Fibroblast of skin of left quadriceps (primary cell): ENCODE measurements around the gene PIP5K1B.

ENCODE experiments used
- DNase-seq, 2 experiments: peaks; one replicate each; pipeline ENCODE4 v3.0.0-alpha.2; 2013; ENCODE audit warnings: low read depth in 2 of 2

PIP5K1B gene

DNA sequence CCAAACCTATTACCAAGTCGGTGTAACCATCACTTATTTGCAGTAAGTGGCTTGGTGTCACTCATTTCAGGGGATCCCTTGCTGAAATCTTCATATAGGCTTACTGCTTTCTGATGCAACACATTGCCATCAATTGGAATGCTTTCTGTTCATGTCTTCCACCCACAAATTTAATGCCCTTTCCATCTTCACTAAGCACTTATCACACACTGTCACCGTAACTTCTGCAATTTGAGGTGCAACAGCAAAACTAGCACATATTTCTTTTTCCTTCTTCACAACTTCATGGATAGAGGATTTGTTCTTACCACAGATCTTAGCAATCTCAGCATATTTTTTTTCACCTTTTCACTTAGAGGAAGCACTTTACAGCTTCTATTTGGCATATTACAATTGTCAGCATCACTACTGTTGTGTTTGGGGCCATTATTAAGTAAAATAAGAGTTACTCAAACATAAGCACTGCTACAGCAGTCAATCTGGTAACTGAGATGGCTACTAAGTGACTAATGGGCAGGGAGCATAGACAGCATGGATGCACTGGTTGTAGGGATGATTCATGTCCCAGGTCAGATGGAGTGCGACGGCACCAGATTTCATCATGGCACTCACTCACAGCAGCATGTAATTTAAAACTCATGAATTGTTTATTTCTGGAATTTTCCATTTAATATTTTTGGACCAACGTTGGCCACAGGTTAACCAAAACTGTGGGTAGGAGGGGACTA, 70.1 kb downstream of the PIP5K1B start:
- peak in 1 of 2 experiments; percentile 5 for DNase-seq

- DNase-seq = no peak
These were observed 72.2 kb downstream of the PIP5K1B start for GRCh38 chr9:68777070-68777763.

DNA sequence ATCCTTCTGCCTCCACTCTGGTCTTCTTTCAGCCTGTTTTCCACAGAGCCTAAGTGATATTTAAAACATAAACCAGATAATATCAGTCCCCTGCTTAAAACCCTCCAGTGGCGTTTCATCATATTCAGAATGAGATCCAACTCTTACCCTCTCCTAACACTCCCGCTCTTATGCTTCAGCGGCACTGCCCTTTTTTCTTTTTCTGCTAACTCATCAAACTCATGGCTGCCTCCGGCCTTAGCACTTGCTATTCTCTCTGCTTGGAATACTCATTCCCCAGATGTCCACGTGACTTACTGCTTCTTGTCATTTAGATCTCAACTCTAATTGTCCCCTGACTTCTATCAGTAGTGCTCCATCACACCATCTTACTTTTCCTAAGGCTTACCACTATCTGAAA, 73.6 kb downstream of the PIP5K1B start:
- DNase-seq = no peak

DNA sequence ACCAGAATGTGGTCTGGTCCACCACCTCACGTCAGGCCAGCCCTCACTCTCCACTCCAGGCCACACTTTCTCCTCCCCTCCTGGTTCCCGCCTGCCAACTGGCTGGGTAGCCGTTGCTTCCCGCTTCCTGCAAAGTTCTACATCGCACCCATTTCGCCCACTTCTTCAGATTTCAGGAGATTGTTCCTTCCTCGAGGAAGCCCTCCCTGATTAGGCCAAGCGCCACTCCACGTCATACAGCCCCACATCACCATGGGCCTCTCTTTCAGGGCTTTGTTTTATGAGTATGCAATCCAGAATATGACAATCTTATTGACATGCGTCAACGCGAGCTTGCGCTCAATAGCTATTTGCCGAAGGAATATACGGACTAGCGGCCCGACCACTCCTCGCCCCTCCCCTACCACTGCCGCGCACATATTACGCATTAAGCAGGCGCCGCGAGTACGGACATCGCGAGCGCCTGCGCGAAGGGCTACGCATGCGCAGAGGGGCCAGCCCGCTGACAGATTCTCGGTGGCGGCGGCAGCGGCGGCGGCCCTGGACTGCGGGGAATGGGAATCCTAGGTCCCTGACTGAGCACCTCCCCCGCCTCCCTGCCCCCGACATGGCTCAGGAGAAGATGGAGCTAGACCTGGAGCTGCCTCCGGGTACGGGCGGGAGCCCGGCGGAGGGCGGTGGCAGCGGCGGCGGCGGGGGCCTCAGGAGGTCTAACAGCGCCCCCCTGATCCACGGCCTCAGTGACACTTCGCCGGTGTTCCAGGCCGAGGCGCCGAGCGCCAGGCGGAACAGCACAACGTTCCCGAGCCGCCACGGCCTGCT, 74.7 kb downstream of the PIP5K1B start:
- DNase-seq = peak; percentile 88

DNA sequence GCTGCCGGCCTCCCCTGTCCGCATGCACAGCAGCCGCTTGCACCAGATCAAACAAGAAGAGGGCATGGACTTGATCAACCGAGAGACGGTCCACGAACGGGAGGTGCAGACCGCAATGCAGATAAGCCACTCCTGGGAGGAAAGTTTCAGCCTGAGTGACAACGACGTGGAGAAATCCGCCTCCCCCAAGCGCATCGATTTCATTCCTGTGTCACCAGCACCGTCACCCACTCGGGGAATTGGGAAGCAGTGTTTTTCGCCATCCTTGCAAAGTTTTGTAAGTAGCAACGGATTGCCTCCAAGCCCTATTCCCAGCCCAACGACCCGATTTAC, 75.3 kb downstream of the PIP5K1B start:
- no peak for DNase-seq

DNA sequence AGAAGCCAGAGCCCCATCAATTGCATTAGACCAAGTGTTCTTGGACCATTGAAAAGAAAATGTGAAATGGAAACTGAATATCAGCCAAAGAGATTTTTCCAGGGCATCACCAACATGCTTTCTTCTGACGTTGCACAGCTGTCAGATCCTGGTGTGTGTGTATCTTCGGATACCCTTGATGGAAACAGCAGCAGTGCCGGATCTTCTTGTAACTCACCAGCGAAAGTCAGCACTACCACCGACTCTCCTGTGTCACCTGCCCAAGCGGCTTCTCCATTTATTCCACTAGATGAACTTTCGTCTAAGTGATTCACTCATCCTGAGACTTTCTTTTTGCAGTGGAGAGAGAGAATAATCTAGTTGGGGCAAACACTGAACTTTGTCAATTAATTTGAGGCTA, 75.7 kb downstream of the PIP5K1B start:
- no peak for DNase-seq

- no peak for DNase-seq
These were observed 76.9 kb downstream of the PIP5K1B start for GRCh38 chr9:68781928-68782327.

DNA sequence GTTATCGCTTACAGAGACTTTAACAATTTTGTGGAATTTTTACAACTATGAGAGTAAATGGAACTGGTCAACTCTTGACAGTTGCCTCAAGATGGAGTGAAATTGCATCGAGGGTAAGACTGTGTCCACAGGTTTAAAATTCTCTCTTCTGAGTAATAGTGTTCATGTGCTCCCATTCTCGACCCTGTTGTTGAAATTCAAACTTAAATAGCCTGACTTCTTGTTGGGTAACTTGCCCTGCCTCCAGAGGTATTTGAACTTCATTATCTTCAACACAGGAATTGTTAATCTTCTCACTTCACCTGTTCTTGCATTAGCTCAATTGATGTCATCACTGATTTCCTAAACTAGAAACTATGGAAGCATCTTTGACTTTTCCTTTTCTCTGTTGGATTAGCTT, 77.5 kb downstream of the PIP5K1B start:
- no peak for DNase-seq

GRCh38 chr9:68785965-68786364, 80.9 kb downstream of the PIP5K1B start:
- no peak for DNase-seq

DNA sequence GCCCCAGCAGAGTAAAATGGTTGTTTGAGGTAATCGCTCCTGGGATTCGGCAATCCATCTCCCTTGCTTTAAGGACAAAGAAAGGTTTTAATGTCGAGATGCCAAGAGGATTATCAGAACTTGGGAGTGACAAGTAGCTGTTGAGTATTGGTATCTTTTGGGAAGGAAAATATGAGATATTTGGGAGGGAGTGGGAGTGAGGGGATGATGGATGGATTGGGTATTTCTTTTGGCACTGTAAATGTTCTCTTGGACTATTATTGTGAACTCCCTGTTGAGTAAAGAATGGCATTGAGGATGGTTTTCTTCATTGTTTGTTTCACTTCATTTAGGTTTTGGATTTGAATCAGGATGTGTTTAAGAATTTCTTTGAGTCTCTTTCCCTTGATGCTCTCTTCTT, 86.1 kb downstream of the PIP5K1B start:
- DNase-seq = no peak

DNA sequence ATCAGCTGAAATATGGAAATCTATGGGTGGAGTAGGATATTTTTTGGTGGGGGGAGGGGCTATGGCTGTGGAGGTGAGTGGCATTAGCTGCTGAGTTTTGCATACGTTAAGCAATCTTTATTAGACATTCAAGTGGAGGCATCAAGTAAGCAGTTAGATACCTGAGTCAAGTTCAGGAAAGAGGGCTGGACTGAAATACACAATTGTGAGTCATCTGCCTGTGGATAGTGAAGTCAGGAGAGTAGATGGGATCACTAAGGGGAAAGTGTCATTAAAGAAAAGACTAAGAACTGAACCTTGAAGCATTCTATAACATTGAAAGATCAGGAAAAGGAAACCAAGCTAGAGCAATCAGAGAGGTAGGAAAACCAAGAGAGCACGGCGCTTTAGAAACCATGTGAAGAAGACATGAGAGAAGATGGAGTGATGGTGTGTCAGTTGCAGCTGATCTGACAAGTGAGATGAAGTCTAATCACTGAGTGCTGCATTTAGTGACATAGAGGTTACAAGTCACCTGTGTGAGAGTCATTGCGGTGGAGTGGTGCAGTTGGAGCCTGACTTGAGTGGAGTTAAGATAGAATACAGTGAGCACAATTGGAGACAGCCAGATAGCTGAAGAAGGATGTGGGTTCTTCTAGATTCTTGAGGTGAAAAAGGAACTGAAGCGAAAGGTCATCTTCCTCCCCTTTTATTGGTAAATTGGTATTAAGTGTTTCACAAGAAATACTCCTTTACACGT, 88.7 kb downstream of the PIP5K1B start:
- DNase-seq = no peak

- no peak for DNase-seq
These were observed 89.9 kb downstream of the PIP5K1B start for GRCh38 chr9:68794898-68795297.

- no peak for DNase-seq
These were observed 90.4 kb downstream of the PIP5K1B start for GRCh38 chr9:68795411-68795810.

DNA sequence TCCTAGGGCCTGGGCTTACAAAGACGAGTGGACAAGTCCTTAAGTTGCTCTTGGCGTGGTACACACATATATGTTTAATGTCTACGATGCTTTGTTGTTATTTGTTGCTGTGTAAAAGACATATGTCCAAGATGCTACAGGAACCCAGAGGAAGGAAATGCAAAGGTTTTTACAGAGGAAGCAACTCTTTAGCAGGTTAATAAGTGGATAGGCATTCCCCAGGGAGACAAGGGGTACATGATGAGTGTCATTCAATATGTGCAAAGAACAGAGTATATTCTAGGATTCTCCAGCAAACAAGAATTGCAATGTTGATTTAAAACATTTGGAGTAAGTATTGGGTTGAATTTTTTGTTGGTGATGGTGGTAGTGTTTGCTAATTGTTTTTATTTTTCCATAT, 92.1 kb downstream of the PIP5K1B start:
- no peak for DNase-seq

- no peak for DNase-seq
These were observed 93.4 kb downstream of the PIP5K1B start for GRCh38 chr9:68798423-68798822.

- DNase-seq = no peak
These were observed 95.8 kb downstream of the PIP5K1B start for GRCh38 chr9:68800836-68801235.

- DNase-seq = no peak
These were observed 97.5 kb downstream of the PIP5K1B start for GRCh38 chr9:68802525-68803015.

DNA sequence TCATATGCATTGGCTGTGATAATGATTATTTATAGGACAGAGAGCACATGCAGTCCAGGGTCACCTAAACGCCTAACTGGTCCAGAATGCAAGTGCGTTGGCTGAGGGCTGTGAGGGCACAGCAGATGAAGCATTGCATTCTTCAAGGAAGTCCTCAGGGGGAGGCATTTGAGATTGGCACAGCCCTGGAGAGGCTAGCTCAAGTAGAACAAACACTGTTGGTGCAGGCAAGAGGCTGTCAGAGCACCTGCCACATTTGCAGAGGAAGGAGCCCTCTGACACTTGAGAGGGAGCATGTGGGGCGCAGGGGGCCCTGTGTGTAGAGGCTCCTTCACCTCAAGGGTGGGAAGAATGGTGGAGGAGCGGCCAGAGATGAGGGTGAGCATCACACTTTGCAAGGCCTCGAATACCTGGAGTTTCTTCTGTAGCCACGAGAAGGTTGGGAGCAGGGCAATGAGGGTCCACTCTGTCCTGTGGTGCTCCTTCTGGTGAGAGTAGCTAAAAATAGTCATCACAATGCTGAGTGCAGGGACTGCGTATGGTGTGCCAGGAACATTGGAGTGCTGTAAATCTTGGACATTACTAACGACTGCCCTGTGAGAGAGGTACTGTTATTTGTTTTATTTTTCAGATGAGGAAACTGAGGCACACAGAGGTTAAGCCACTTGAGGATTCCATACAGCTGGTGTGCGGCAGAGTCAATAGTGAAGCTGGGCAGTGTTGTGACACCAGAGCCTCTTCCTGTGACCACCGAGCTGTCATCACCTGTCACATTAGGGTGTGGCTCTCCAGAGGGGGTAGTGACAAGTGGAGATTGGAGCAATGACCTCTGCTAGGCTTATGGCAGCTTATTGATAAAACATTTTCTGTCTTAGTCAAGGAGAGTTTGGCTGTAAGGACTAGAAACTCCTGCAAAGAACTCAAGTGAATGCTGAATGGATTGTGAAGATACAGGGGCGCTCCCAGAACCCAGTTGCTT, 100.2 kb downstream of the PIP5K1B start:
- no peak for DNase-seq

- DNase-seq = no peak
These were observed 101.0 kb downstream of the PIP5K1B start for GRCh38 chr9:68805890-68806517.

GRCh38 chr9:68808338-68808890, 103.4 kb downstream of the PIP5K1B start:
- no peak for DNase-seq
